COLO668 (cell line): ENCODE results near the gene MPV17L2.

Source experiments
- DNase-seq: peaks from one replicate; lab custom pipeline; 2025; ENCODE audit not compliant: unreplicated experiment; lab: John Stamatoyannopoulos, UW

Gene MPV17L2

GRCh38 chr19:18214779-18215433 lies 21.9 kb downstream of the MPV17L2 start:
- no peak for DNase-seq

- DNase-seq, result no peak
Measured at GRCh38 chr19:18216789-18217188, 23.8 kb downstream of the MPV17L2 start.

- DNase-seq, result peak; percentile 10
Measured at GRCh38 chr19:18218159-18218558, 25.1 kb downstream of the MPV17L2 start.

DNA sequence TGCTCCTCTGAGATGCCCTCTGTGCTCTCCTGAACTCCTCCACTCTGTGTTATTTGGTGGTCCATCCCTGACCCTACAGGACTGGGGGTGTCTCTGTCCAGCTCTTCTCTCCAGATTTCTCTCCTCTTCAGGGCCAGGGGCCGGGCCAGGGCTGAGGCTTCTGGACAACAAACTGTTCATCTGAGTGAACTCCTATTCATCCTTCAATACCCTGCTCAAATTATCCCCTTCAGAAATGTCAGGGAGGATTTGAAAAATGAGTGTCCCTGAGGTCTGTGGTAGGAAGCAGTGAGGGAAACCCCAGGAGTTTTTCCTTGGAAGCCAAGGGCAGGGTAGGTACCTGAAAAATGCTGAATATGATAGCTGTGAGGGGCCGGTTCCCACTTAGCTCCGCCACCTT lies 25.6 kb downstream of the MPV17L2 start:
- DNase-seq, result no peak

DNA sequence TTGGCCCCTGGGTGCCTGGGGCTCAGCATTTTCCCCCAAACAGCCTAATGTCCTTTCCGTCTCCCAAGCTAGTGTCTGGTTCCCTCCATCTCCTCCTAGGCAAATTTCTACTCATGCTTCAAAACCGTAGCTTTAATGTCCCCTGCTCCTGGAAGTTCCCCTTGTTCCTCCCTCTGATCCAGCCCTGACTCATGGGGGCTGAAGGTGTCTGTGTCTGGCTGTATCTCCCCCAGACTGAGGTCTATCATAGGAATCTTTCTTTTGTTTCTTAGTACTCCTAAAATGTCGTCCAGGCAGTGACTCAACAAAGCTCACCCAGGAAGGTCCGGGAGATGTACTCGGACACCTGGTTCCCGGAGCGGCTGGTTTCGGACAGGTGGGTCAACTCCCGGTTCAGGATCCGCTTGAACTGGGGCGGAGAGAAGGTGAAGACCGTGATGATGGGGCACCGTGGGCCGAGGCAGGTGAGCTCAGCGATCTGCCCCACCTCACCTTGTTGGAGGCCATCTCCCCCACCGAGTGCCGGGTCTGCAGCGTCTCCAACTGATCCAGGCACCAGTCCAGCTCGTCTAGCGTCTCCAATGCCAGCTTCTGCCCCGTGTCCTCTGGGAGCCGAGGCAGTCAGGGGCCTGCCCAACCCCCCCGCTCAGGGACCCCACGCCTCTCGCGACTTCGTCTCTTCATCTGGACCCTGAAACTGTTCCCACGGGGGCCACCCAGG lies 27.1 kb downstream of the MPV17L2 start:
- DNase-seq, result no peak

DNA sequence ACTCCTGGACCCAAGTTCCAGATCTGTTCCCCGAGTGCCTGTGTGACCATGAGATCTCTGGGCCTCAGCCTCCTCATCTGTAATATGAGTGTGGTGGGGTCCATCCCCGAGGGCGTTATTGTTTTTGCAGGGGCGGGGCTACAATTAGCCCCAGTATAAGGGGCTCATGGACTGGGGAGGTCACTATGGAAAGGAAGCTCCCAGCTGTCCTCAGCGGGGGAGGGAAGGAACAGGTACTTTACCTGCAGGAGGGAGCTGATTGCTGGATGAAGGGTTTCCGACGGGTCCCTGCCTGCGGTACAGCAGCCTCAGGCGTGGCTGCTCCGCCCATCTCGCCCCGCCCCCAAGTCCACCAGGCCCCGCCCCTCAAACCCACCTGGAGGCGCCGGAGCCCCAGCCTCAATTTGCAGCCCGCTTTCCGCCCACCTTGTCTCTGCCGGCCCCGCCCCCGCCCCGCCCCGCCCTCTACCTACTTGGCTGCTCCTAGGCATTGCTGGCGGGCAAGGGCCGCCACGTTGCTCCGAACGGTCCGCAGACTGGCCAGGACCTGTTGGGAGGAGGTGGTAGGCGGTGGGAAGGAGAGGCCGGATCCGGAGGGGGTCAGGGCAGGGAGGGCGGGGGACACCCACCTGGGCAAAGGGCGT lies 27.7 kb downstream of the MPV17L2 start:
- peak; percentile 13 for DNase-seq

DNA sequence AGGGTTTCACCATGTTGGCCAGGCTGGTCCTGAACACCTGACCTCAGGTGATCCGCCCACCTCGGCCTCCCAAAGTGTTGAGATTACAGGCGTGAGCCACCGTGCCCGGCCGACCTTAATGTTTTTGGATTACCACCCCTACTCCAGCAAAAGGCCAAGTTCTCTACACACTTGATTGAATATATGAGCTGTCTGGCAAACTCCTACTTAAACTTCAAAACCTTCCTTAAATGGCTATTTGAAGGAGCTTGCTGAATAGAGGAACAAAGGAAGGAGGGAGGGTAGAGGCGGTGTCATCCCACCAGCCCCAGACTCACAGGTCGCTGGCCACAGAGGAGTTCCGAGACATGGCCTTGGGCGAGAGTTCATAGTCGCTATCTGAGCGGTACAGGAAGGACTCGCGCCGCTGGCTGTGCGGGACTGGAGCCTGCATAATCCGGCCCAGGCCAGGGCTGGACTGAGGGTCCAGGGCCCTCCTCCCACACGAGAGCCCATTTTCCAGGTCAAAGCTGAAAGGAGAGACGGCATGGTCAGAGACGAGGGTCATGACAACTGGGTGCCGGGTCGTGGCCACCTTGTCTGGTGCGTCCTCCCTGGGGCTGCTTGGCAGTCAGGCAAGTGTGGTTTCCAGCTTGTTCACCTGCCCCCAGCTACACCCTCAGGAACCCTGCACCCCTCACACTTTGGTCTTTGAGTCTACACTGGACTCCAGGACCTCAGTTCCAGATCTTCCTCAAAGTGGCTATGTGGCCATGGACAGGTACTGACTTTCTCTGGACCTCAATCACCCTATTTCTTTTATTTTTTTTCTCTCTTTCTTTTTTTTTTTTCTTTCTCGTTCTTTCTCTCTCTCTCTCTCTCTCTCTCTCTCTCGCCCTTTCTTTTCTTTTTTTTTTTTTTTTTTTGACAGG lies 29.1 kb downstream of the MPV17L2 start:
- no peak for DNase-seq

DNA sequence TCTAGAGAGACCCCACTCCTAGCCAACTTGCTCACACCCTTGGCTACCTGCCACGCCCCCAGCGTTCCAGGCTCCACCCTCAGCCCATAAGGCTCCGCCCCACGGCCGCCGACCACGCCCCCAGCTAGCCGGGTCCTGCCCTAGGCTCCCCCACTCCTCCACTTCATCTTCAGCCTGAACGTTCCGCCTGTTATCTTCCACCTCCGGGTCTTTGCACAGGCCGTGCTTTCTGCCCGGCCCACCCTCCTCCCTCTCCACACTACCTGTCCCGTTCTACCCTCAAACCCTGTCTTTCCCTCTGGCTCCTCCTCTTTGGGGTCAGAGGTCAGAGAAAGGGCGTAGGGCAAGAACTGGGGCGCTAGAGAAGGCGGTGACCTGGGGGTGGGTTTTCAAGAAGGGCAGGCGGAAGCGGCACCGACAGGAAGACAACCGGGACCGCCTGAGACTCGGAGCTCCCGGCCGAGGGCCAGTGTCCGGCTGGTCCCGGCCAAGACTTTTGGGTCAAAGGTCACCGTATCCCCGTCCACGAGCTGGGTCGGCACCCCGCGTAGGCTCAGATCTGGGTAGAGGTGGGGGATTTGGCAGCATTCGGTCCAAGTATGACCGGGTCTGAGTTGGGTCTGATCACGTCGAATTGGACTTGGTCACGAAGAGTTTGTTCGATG lies 31.0 kb downstream of the MPV17L2 start:
- DNase-seq, result peak; percentile 13

- peak; percentile 97 for DNase-seq
Measured at GRCh38 chr19:18224525-18225354, 31.7 kb downstream of the MPV17L2 start.

DNA sequence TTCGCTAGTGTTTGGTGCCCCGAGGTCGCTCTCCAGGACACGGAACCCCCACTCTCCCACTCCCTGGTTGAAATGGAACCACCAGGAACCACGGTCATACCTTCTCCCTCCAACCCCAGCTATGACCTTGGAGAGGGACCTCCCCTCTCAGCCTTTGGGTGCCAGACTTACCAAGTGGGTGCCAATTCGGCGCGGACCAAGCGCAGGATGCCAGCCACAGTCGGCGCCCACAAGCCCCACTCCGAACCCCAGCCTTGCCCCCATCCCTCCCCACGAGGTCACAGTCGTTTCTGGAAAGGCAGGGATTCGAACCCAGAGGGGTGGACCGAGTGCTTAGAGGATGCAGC lies 32.3 kb downstream of the MPV17L2 start:
- no peak for DNase-seq

GRCh38 chr19:18225702-18226468 lies 32.9 kb downstream of the MPV17L2 start, which contains the start of gene PDE4C:
TSS of gene PDE4C (minus strand) at chr19:18226438. CDS start at chr19:18226415, 23 bp downstream.
- DNase-seq, result no peak

DNA sequence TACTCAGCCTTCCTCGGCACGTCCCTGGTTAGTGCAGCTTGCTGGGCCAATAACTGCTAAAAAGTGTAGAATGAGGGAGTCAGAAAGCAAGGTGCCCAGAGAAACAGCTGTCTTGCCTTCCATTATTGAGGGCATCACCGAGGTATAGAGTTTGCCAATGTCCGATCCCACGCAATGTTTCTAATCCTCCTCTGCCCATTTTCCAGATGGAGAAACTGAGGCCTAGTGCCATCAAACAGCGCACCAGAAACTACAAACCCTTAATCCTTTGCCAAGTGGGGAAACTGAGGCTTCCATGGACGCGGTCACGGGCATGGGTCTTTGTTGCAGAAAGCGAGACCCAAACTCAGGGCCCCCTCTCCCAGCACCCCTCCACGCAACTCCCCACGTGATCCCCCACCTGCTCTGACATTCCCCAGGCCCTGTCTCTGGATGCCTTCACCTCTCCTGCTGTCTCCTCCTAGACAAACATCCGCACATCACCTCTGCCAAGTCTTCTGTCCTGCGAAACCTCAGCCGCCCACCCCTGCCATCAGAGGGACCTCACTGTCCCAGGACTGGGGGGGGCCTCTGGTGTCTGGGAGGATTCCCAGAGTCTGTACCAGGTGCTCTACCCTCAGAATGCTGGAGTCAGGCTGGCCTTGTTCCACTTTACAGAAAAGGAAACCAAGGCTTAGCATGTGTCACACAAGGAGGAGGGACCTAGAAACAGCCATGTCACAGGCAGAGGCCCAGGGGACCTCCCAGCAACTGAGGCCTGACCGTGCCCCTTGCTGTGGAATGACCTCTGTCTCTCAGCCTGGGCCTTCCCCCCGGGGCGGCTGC lies 34.1 kb downstream of the MPV17L2 start:
- no peak for DNase-seq

- DNase-seq, result no peak
Measured at GRCh38 chr19:18227781-18228271, 34.8 kb downstream of the MPV17L2 start.

DNA sequence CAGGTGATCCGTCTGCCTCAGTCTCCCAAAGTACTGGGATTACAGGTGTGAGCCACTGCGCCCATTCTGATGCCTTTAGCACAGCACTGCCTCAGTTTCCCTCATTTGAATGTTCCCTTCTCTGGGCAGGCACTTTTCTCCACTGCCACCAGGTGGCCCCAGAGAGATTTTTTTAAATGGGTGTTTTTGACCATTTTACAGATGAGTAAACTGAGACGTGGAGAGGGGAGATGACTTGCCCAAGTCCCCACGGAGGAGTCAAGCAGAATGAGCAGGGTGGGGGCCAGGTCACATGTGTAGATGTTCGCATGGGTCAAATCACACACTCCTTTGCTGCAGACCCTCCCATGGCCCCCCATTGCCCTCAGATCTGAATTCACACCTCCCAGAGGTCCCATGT lies 36.5 kb downstream of the MPV17L2 start:
- no peak for DNase-seq

DNA sequence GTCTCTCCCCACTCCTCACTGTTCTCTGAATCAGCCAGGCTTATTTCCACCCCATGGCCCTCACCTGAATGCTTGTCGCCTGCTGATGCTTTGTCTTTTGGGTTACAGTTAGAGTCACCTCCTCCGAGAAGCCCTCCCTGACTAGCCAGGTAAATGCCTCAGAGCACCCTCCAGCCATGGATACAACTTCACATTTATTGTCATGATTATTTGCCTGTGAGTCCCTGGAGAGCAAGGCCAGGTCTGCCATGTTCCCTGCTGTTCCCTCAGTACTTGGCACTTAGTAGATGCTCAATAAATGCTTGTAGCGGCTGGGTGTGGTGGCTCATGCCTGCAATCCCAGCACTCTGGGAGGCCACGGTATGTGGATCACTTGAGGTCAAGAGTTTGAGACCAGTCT lies 36.9 kb downstream of the MPV17L2 start:
- DNase-seq, result no peak

- no peak for DNase-seq
Measured at GRCh38 chr19:18230941-18231734, 38.1 kb downstream of the MPV17L2 start.

GRCh38 chr19:18231775-18232174 lies 38.8 kb downstream of the MPV17L2 start:
- no peak for DNase-seq
